ENCODE measurements around the gene ATP2B2. TPM values are rescaled to one million over a fixed set of nuclear protein-coding genes. Genes with fewer than 3 reads are reported as not detected.
A peak's percentile ranks its signal among the peaks of the same experiment; 100 is the strongest.

Gene ATP2B2
- total RNA-seq, 2 experiments from 2014 or later: 0.06 TPM; not detected in 1

- H3K79me2 ChIP-seq (ENCODE audit: insufficient read depth, low read depth, low read length): no peaks in the 10 kb centered on the region
- peak overlapping the region; percentile 81 for H3K27ac ChIP-seq (ENCODE audit: low read depth, low read length, poor library complexity, severe bottlenecking)
- no TSS peak for BruUV-seq (replicated peaks)
- TF ChIP-seq EZH2phosphoT487 (IDR thresholded peaks at IDR 0.05; ENCODE audit: borderline replicate concordance, low read depth, low read length): no peak
- TF ChIP-seq, protein P1, sequence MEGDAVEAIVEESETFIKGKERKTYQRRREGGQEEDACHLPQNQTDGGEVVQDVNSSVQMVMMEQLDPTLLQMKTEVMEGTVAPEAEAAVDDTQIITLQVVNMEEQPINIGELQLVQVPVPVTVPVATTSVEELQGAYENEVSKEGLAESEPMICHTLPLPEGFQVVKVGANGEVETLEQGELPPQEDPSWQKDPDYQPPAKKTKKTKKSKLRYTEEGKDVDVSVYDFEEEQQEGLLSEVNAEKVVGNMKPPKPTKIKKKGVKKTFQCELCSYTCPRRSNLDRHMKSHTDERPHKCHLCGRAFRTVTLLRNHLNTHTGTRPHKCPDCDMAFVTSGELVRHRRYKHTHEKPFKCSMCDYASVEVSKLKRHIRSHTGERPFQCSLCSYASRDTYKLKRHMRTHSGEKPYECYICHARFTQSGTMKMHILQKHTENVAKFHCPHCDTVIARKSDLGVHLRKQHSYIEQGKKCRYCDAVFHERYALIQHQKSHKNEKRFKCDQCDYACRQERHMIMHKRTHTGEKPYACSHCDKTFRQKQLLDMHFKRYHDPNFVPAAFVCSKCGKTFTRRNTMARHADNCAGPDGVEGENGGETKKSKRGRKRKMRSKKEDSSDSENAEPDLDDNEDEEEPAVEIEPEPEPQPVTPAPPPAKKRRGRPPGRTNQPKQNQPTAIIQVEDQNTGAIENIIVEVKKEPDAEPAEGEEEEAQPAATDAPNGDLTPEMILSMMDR (conservative IDR thresholded peaks at IDR 0.05; ENCODE audit: low read length): no peak
- no peak overlapping the region for H2AFZ ChIP-seq (ENCODE audit: low read length)
- no peaks in the 10 kb centered on the region; the same call in 1 of the 2 replicates for H3K36me3 ChIP-seq (ENCODE audit: insufficient read depth, low read length)
- H3K9me3 ChIP-seq (ENCODE audit: low read length): peaks cover 9% of the 10 kb centered on the region; the same call in 1 of the 2 replicates
- CTCF ChIA-PET (ENCODE audit: unreplicated experiment): interaction anchor here (0.9 to 1.0 kb wide), 2 partner anchors 8 to 34 kb away, joined by 3 read pairs; no protein-coding TSS in a partner anchor
- no peak for DNase-seq (ENCODE audit: low spot score)
- peak overlapping the region; percentile 56 for H3K4me3 ChIP-seq (ENCODE audit: low read depth, low read length, poor library complexity, severe bottlenecking)
- intact Hi-C loops (cut with micrococcal nuclease; ENCODE audit: unreplicated experiment): loop anchor here (1.0 kb wide), 1 partner anchor 18 kb away; no protein-coding TSS in a partner anchor
- H4K20me1 ChIP-seq (ENCODE audit: insufficient read depth, low read length): no peaks in the 10 kb centered on the region
- POLR2A ChIA-PET: interaction anchor here (1.2 kb wide), 1 partner anchor 21 kb away, joined by 3 read pairs; no protein-coding TSS in a partner anchor
- H3K4me1 ChIP-seq (ENCODE audit: insufficient read depth, low read length, poor library complexity, severe bottlenecking): peaks cover 89% of the 10 kb centered on the region
- H3K9me2 ChIP-seq (ENCODE audit: insufficient read depth, low read length): no peaks in the 10 kb centered on the region
- H3K4me2 ChIP-seq (ENCODE audit: low read length): peak overlapping the region; percentile 57
These were observed 146.9 kb downstream of the ATP2B2 start for GRCh38 chr3:10358309-10358980.

- POLR2A ChIA-PET: interaction anchor here (0.7 to 1.3 kb wide), 4 partner anchors 21 to 166 kb away, joined by 3 to 4 read pairs (median 4); no protein-coding TSS in a partner anchor
These were observed 147.6 kb downstream of the ATP2B2 start for GRCh38 chr3:10357592-10358308.

More at GRCh38 chr3:10357592-10358308, 147.6 kb downstream of the ATP2B2 start:
- H3K9me3 ChIP-seq (ENCODE audit: low read length): peaks cover 9% of the 10 kb centered on the region; the same call in 1 of the 2 replicates
- intact Hi-C loops (cut with micrococcal nuclease; ENCODE audit: unreplicated experiment): loop anchor here (1.0 kb wide), 2 partner anchors 19 to 38 kb away; no protein-coding TSS in a partner anchor
- H4K20me1 ChIP-seq (ENCODE audit: insufficient read depth, low read length): no peaks in the 10 kb centered on the region
- no peaks in the 10 kb centered on the region for H3K79me2 ChIP-seq (ENCODE audit: insufficient read depth, low read depth, low read length)
- peak overlapping the region; percentile 81 for H3K27ac ChIP-seq (ENCODE audit: low read depth, low read length, poor library complexity, severe bottlenecking)
- no TSS peak for BruUV-seq (replicated peaks)
- H3K36me3 ChIP-seq (ENCODE audit: insufficient read depth, low read length): no peaks in the 10 kb centered on the region
- DNase-seq (ENCODE audit: low spot score): peak; percentile 80
- no peak overlapping the region for H2AFZ ChIP-seq (ENCODE audit: low read length)
- no peak for TF ChIP-seq EZH2phosphoT487 (IDR thresholded peaks at IDR 0.05; ENCODE audit: borderline replicate concordance, low read depth, low read length)
- TF ChIP-seq, protein P1 (conservative IDR thresholded peaks at IDR 0.05; ENCODE audit: low read length): no peak
- H3K4me2 ChIP-seq (ENCODE audit: low read length): peak overlapping the region; percentile 57
- H3K4me3 ChIP-seq (ENCODE audit: low read depth, low read length, poor library complexity, severe bottlenecking): peak overlapping the region; percentile 56
- CTCF ChIA-PET (ENCODE audit: unreplicated experiment): interaction anchor here (0.9 to 1.0 kb wide), 2 partner anchors 9 to 35 kb away, joined by 3 read pairs; no protein-coding TSS in a partner anchor
- peaks cover 96% of the 10 kb centered on the region for H3K4me1 ChIP-seq (ENCODE audit: insufficient read depth, low read length, poor library complexity, severe bottlenecking)
- no peaks in the 10 kb centered on the region for H3K9me2 ChIP-seq (ENCODE audit: insufficient read depth, low read length)
